Breast epithelium (tissue), 3 donors: ENCODE results near the gene ZNF385A.

Experiments
- CTCF ChIP-seq, 3 donors: fragments of 450-650 bp; IDR thresholded peaks; one replicate each; pipeline ENCODE4 v1.5.1; 2016 to 2017; ENCODE audit warnings: antibody characterized with exemption in 3 of 3, mild to moderate bottlenecking in 3 of 3, moderate library complexity in 3 of 3
- POLR2A ChIP-seq: fragments of 450-650 bp; IDR thresholded peaks from one replicate; pipeline ENCODE4 v1.6.1; 2016; ENCODE audit warnings: antibody characterized with exemption, mild to moderate bottlenecking, moderate library complexity
- POLR2AphosphoS5 ChIP-seq, 3 donors: sonication (generic); formaldehyde crosslinking; IDR thresholded peaks; one replicate each; pipeline ENCODE4 v1.6.1; 2017; ENCODE audit warnings: antibody characterized with exemption in 3 of 3

- TF ChIP-seq CTCF (IDR thresholded peaks at IDR 0.05) = peak; percentile 87 to 95 (median 95)
- TF ChIP-seq POLR2A = no peak
- peak in 2 of 3 donors; percentile 26 to 27 for TF ChIP-seq POLR2AphosphoS5 (IDR thresholded peaks at IDR 0.05)
Measured at GRCh38 chr12:54370171-54370730, 14.3 kb downstream of the ZNF385A start.
